ENCODE measurements around the gene RSPH1. TPM values are rescaled to one million over a fixed set of nuclear protein-coding genes. Genes with fewer than 3 reads are reported as not detected.

Gene RSPH1
- polyA plus RNA-seq, 1 of the 3 experiments (the other 2 are of a cell fraction), result 0.97 TPM

GRCh38 chr21:42545317-42545716 lies 49.3 kb upstream of the RSPH1 start:
- ChIA-PET CTCF (interaction anchor here (0.8 to 1.5 kb wide), 2 partner anchors 13 to 61 kb away, joined by 3 to 4 read pairs; no protein-coding TSS in a partner anchor), POLR2A (no interaction called here)
- TF ChIP-seq ZBTB33 (IDR thresholded peaks at IDR 0.05; ENCODE audit: borderline replicate concordance, low read depth) (no peak), SMC3 (IDR thresholded peaks at IDR 0.05; ENCODE audit: low read depth, low read length) (no peak), TAF1 (IDR thresholded peaks at IDR 0.05; ENCODE audit: borderline replicate concordance, low read depth, low read length) (no peak), REST (IDR thresholded peaks at IDR 0.05; ENCODE audit: low read depth, low read length) (no peak), USF1 (IDR thresholded peaks at IDR 0.05; ENCODE audit: borderline replicate concordance, low read depth) (no peak), EP300 (IDR thresholded peaks at IDR 0.05; ENCODE audit: borderline replicate concordance in 1 of 2, low read depth in 1 of 2, low read length in 1 of 2) (no peak), TCF12 (IDR thresholded peaks at IDR 0.05) (no peak), MXI1 (IDR thresholded peaks at IDR 0.05; ENCODE audit: low read depth, low read length) (no peak), GATA2 (CRISPR knock-in tag; IDR thresholded peaks at IDR 0.05) (no peak), GABPA (IDR thresholded peaks at IDR 0.05; ENCODE audit: low read depth) (no peak), YY1 (IDR thresholded peaks at IDR 0.05; ENCODE audit: low read depth) (no peak)
- TF ChIP-seq, protein P1, sequence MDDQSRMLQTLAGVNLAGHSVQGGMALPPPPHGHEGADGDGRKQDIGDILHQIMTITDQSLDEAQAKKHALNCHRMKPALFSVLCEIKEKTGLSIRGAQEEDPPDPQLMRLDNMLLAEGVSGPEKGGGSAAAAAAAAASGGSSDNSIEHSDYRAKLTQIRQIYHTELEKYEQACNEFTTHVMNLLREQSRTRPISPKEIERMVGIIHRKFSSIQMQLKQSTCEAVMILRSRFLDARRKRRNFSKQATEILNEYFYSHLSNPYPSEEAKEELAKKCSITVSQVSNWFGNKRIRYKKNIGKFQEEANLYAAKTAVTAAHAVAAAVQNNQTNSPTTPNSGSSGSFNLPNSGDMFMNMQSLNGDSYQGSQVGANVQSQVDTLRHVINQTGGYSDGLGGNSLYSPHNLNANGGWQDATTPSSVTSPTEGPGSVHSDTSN (IDR thresholded peaks at IDR 0.05), result no peak
- Histone ChIP-seq H3F3A (replicated peaks; ENCODE audit: insufficient read depth) (no peaks in the 10 kb centered on the region), H3K4me1 (ENCODE audit: control insufficient read depth in 1 of 2, insufficient read depth in 2 of 2, low read depth in 1 of 2, low read length in 1 of 2) (peaks cover 0 to 13% of the 10 kb centered on the region in 2 experiments; a peak in 1 of 4 replicates), H3K27ac (ENCODE audit: low read depth in 2 of 2, low read length in 1 of 2) (no peak overlapping the region; a peak in 1 of 4 replicates), H4K20me1 (ENCODE audit: insufficient read depth) (no peaks in the 10 kb centered on the region), H3K9ac (no peak overlapping the region), H2AFZ (ENCODE audit: low read depth) (no peak overlapping the region), H3K79me2 (ENCODE audit: insufficient read depth) (no peaks in the 10 kb centered on the region), H3K4me2 (no peak overlapping the region), H3K9me2 (no peaks in the 10 kb centered on the region), H3K4me3 (ENCODE audit: low read depth in 2 of 2, low read length in 1 of 2) (no peak overlapping the region), H3K27me3 (ENCODE audit: insufficient read depth) (no peaks in the 10 kb centered on the region), H3K9me3 (no peaks in the 10 kb centered on the region), H3K36me3 (replicated peaks in 1 of 2; ENCODE audit: control insufficient read depth in 1 of 2, insufficient read depth in 2 of 2, low read length in 1 of 2) (no peaks in the 10 kb centered on the region)
- DNase-seq, result no peak
- WGBS (ENCODE audit: low lambda C conversion rate), result 50% methylated on average over 4 of the region's 4 CpGs
